ENCODE data around the gene PHEX. TPM values are rescaled to one million over a fixed set of nuclear protein-coding genes. Genes with fewer than 3 reads are reported as not detected.

PHEX gene
- total RNA-seq, 1 experiment from 2014 or later: 0.27 TPM

DNA sequence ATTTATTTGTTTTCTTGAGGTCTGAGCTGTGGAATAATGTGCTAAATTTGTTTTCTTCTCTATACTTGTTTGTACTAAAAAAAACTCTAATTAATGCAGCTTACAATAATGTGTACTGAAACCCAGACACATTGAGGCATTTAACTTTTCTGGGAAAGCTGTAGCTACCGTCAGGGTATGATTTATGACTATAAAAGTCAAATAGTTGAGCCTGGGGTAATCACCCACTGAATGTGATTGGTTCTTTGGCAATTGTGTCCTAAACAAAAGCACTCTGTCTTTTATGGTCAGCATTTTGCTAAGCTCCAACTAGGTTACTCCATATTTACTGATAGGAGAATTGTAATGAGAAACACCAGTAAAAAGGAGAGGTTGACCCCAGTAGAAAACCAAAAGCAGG lies 174.7 kb downstream of the PHEX start:
- no peak for DNase-seq (ENCODE audit: low read depth, low spot score)
- CTCF ChIA-PET: no interaction called here

GRCh38 chrX:22220941-22221340 lies 188.8 kb downstream of the PHEX start:
- H3K27me3 ChIP-seq (ENCODE audit: insufficient read depth, low read length): no peaks in the 10 kb centered on the region
- no peaks in the 10 kb centered on the region for H3K79me2 ChIP-seq (ENCODE audit: insufficient read depth, low read length)
- ChIA-PET CTCF (no interaction called here), RAD21 (ENCODE audit: low non-redundant PET in 1 of 2, low total read pairs in 2 of 2, uncharacterized antibody in 2 of 2, unreplicated experiment in 2 of 2) (no interaction called here), POLR2A (no interaction called here)
- H3K4me3 ChIP-seq (replicated peaks in 1 of 2; ENCODE audit: low read depth in 1 of 2, low read length in 2 of 2): no peak overlapping the region
- H3K9ac ChIP-seq (ENCODE audit: low read length): no peak overlapping the region
- no peak overlapping the region for H2AFZ ChIP-seq (ENCODE audit: low read depth, low read length, poor library complexity, severe bottlenecking)
- no peaks in the 10 kb centered on the region for H3K36me3 ChIP-seq (ENCODE audit: control insufficient read depth in 1 of 2, insufficient read depth in 2 of 2, low read length in 2 of 2)
- no TSS peak for BruUV-seq (replicated peaks)
- no peaks in the 10 kb centered on the region for H4K20me1 ChIP-seq (ENCODE audit: insufficient read depth)
- no peaks in the 10 kb centered on the region for H3K9me3 ChIP-seq (ENCODE audit: control insufficient read depth in 1 of 2, insufficient read depth in 1 of 2, low read depth in 1 of 2, low read length in 2 of 2)
- ATAC-seq (0 out of 2 replicates have a peak, but pooled peaks have one; percentile 40), DNase-seq (ENCODE audit: low read depth, low spot score) (peak; percentile 2)
- no peaks in the 10 kb centered on the region for H3K9me2 ChIP-seq (ENCODE audit: insufficient read depth)
- peaks cover 0 to 6% of the 10 kb centered on the region in 2 experiments; a peak in 2 of 4 replicates for H3K4me1 ChIP-seq (ENCODE audit: control insufficient read depth in 1 of 2, insufficient read depth in 2 of 2, low read length in 2 of 2)
- H3K27ac ChIP-seq (ENCODE audit: low read depth, low read length): no peak overlapping the region
- H3K4me2 ChIP-seq (ENCODE audit: low read length): peak overlapping the region; percentile 9; the same call in 1 of the 2 replicates
- intact Hi-C loops (cut with micrococcal nuclease): no loop called here
- TF ChIP-seq EGR1 (IDR thresholded peaks at IDR 0.05; ENCODE audit: low read depth) (no peak), ZFX (IDR thresholded peaks at IDR 0.05) (no peak), RAD21 (IDR thresholded peaks at IDR 0.05; ENCODE audit: low read depth) (no peak), ZBTB33 (IDR thresholded peaks at IDR 0.05; ENCODE audit: extremely low read depth, insufficient replicate concordance, low read length) (no peak), SIN3A (IDR thresholded peaks at IDR 0.05; ENCODE audit: low read depth) (no peak), ELF1 (IDR thresholded peaks at IDR 0.05; ENCODE audit: borderline replicate concordance, low read depth) (no peak), YY1 (IDR thresholded peaks at IDR 0.05; ENCODE audit: extremely low read depth, insufficient replicate concordance, low read depth, low read length) (no peak)
- TF ChIP-seq, protein P1, sequence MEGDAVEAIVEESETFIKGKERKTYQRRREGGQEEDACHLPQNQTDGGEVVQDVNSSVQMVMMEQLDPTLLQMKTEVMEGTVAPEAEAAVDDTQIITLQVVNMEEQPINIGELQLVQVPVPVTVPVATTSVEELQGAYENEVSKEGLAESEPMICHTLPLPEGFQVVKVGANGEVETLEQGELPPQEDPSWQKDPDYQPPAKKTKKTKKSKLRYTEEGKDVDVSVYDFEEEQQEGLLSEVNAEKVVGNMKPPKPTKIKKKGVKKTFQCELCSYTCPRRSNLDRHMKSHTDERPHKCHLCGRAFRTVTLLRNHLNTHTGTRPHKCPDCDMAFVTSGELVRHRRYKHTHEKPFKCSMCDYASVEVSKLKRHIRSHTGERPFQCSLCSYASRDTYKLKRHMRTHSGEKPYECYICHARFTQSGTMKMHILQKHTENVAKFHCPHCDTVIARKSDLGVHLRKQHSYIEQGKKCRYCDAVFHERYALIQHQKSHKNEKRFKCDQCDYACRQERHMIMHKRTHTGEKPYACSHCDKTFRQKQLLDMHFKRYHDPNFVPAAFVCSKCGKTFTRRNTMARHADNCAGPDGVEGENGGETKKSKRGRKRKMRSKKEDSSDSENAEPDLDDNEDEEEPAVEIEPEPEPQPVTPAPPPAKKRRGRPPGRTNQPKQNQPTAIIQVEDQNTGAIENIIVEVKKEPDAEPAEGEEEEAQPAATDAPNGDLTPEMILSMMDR (IDR thresholded peaks at IDR 0.05 in 2 of 3, conservative IDR thresholded peaks at IDR 0.05 in 1 of 3; ENCODE audit: borderline replicate concordance in 1 of 3, insufficient read depth in 1 of 3, low read depth in 2 of 3, low read length in 2 of 3): no peak

More for the DNA sequence above, 174.7 kb downstream of the PHEX start:
- Histone ChIP-seq H3K4me1 (ENCODE audit: control insufficient read depth in 1 of 2, insufficient read depth in 2 of 2, low read length in 2 of 2) (no peaks in the 10 kb centered on the region), H3K9ac (ENCODE audit: low read length) (no peak overlapping the region), H2AFZ (ENCODE audit: low read depth, low read length, poor library complexity, severe bottlenecking) (no peak overlapping the region), H3K36me3 (ENCODE audit: control insufficient read depth in 1 of 2, insufficient read depth in 2 of 2, low read length in 2 of 2) (no peaks in the 10 kb centered on the region), H3K27ac (ENCODE audit: low read depth, low read length) (no peak overlapping the region), H4K20me1 (ENCODE audit: insufficient read depth) (no peaks in the 10 kb centered on the region), H3K4me3 (replicated peaks in 1 of 2; ENCODE audit: low read depth in 1 of 2, low read length in 2 of 2) (no peak overlapping the region), H3K27me3 (ENCODE audit: insufficient read depth, low read length) (no peaks in the 10 kb centered on the region), H3K79me2 (ENCODE audit: insufficient read depth, low read length) (no peaks in the 10 kb centered on the region), H3K9me2 (ENCODE audit: insufficient read depth) (no peaks in the 10 kb centered on the region), H3K9me3 (ENCODE audit: control insufficient read depth in 1 of 2, insufficient read depth in 1 of 2, low read depth in 1 of 2, low read length in 2 of 2) (no peaks in the 10 kb centered on the region), H3K4me2 (ENCODE audit: low read length) (no peak overlapping the region)
- TF ChIP-seq, protein P2, sequence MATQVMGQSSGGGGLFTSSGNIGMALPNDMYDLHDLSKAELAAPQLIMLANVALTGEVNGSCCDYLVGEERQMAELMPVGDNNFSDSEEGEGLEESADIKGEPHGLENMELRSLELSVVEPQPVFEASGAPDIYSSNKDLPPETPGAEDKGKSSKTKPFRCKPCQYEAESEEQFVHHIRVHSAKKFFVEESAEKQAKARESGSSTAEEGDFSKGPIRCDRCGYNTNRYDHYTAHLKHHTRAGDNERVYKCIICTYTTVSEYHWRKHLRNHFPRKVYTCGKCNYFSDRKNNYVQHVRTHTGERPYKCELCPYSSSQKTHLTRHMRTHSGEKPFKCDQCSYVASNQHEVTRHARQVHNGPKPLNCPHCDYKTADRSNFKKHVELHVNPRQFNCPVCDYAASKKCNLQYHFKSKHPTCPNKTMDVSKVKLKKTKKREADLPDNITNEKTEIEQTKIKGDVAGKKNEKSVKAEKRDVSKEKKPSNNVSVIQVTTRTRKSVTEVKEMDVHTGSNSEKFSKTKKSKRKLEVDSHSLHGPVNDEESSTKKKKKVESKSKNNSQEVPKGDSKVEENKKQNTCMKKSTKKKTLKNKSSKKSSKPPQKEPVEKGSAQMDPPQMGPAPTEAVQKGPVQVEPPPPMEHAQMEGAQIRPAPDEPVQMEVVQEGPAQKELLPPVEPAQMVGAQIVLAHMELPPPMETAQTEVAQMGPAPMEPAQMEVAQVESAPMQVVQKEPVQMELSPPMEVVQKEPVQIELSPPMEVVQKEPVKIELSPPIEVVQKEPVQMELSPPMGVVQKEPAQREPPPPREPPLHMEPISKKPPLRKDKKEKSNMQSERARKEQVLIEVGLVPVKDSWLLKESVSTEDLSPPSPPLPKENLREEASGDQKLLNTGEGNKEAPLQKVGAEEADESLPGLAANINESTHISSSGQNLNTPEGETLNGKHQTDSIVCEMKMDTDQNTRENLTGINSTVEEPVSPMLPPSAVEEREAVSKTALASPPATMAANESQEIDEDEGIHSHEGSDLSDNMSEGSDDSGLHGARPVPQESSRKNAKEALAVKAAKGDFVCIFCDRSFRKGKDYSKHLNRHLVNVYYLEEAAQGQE (IDR thresholded peaks at IDR 0.05; ENCODE audit: low read depth): no peak
- TF ChIP-seq ZFX (IDR thresholded peaks at IDR 0.05) (no peak), SRF (IDR thresholded peaks at IDR 0.05; ENCODE audit: low read depth) (no peak), RAD21 (IDR thresholded peaks at IDR 0.05; ENCODE audit: low read depth) (no peak)
- no TSS peak for BruUV-seq (replicated peaks)
- ChIA-PET RAD21 (ENCODE audit: low non-redundant PET in 1 of 2, low total read pairs in 2 of 2, uncharacterized antibody in 2 of 2, unreplicated experiment in 2 of 2) (no interaction called here), POLR2A (no interaction called here)
- no peak for ATAC-seq
- intact Hi-C loops (cut with micrococcal nuclease): no loop called here

Data from HCT116 (cell line).